ENCODE data around the gene TES. TPM values are rescaled to one million over a fixed set of nuclear protein-coding genes. Genes with fewer than 3 reads are reported as not detected.

TES gene
- total RNA-seq, 1 experiment from 2014 or later, result 28.2 TPM

DNA sequence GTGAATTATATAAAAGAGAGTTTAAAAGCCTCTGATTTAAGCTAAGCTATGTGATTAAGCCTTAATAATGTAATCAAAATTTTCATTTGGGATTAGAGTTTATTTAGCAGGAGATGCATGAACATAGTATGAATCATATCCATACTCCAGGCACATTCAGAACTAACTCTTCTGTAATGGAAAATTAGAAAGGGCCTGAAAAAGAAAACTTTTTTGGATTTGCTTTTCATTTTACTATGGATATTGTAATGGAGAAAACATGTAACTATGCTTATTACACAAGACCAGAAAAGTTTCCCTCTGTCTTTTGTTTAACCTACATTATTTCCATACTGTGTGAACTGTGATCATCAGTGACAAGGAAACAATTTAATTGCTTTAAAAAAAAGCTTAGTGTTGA, 22.0 kb downstream of the TES start:
- no peak for DNase-seq
- Histone ChIP-seq H3K9ac (ENCODE audit: extremely low read depth, insufficient read length, low read length) (no peak overlapping the region), H3K79me2 (ENCODE audit: insufficient read depth, low read length) (no peaks in the 10 kb centered on the region; the same call in 1 of the 2 replicates), H2BK12ac (ENCODE audit: insufficient read length, low read depth, low read length) (no peak overlapping the region), H3K79me1 (ENCODE audit: insufficient read depth, low read depth, low read length, poor library complexity, severe bottlenecking) (peaks cover 4% of the 10 kb centered on the region), H2BK20ac (ENCODE audit: low read depth, low read length, poor library complexity, severe bottlenecking) (no peak overlapping the region), H3K4me2 (ENCODE audit: insufficient read depth, insufficient read length, low read length) (no peak overlapping the region), H3K9me3 (ENCODE audit: control insufficient read depth, low read depth, low read length) (no peaks in the 10 kb centered on the region), H4K20me1 (ENCODE audit: control insufficient read depth, insufficient read depth, insufficient read length) (no peaks in the 10 kb centered on the region), H3K4me1 (ENCODE audit: insufficient read depth, low read length) (peaks cover 4% of the 10 kb centered on the region; the same call in 1 of the 2 replicates), H3K27me3 (ENCODE audit: insufficient read depth, low read length) (no peaks in the 10 kb centered on the region), H3K23ac (ENCODE audit: insufficient read length, low read depth, low read length) (no peak overlapping the region), H3T11ph (ENCODE audit: low read length) (no peak overlapping the region), H4K91ac (ENCODE audit: insufficient read length, low read depth, low read length) (no peak overlapping the region), H3K27ac (ENCODE audit: insufficient read length, low read depth, low read length) (no peak overlapping the region), H3K4ac (ENCODE audit: low read depth, low read length) (no peak overlapping the region), H3K18ac (ENCODE audit: insufficient read length, low read depth, low read length) (no peak overlapping the region), H4K5ac (ENCODE audit: insufficient read length, low read depth, low read length) (no peak overlapping the region), H4K8ac (replicated peaks; ENCODE audit: insufficient read length, low read depth, low read length) (no peak overlapping the region), H2AK5ac (ENCODE audit: insufficient read length, low read length) (no peak overlapping the region), H2BK120ac (ENCODE audit: low read depth, low read length, poor library complexity, severe bottlenecking) (no peak overlapping the region), H3K56ac (ENCODE audit: insufficient read length, low read depth, low read length) (no peak overlapping the region), H2AFZ (ENCODE audit: low read length) (no peak overlapping the region), H2BK15ac (ENCODE audit: low read depth, low read length) (no peak overlapping the region), H2BK5ac (ENCODE audit: insufficient read length, low read length) (no peak overlapping the region), H3K23me2 (ENCODE audit: insufficient read length, low read depth, low read length, poor library complexity, severe bottlenecking) (no peaks in the 10 kb centered on the region), H3K14ac (ENCODE audit: insufficient read depth, low read length) (no peak overlapping the region)
- TF ChIP-seq, protein P1, sequence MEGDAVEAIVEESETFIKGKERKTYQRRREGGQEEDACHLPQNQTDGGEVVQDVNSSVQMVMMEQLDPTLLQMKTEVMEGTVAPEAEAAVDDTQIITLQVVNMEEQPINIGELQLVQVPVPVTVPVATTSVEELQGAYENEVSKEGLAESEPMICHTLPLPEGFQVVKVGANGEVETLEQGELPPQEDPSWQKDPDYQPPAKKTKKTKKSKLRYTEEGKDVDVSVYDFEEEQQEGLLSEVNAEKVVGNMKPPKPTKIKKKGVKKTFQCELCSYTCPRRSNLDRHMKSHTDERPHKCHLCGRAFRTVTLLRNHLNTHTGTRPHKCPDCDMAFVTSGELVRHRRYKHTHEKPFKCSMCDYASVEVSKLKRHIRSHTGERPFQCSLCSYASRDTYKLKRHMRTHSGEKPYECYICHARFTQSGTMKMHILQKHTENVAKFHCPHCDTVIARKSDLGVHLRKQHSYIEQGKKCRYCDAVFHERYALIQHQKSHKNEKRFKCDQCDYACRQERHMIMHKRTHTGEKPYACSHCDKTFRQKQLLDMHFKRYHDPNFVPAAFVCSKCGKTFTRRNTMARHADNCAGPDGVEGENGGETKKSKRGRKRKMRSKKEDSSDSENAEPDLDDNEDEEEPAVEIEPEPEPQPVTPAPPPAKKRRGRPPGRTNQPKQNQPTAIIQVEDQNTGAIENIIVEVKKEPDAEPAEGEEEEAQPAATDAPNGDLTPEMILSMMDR (conservative IDR thresholded peaks at IDR 0.05), result no peak
- Mint-ChIP-seq H3K9me3 (no peaks in the 10 kb centered on the region), H3K27me3 (ENCODE audit: low read depth) (no peaks in the 10 kb centered on the region), H3K36me3 (ENCODE audit: insufficient read depth in 1 of 3, low read depth in 3 of 3) (no peaks in the 10 kb centered on the region), H3K4me3 (no peak overlapping the region), H3K4me1 (peaks cover 16 to 25% of the 10 kb centered on the region in 2 experiments), H3K27ac (peak overlapping the region in 1 of 3 experiments; percentile 86; a peak in 2 of 7 replicates)
